C4-2B (cell line): Measurements from ENCODE around the gene TSPAN2.

Source experiments
- ZFX ChIP-seq: fragments of 450-650 bp; IDR thresholded peaks from 2 replicates; pipeline ENCODE4 v1.6.1; 2017
- TF ChIP-seq, protein P1 (sequence below): fragments of 450-650 bp; conservative IDR thresholded peaks from 2 replicates; pipeline ENCODE4 v1.5.1; 2017; ENCODE audit warnings: mild to moderate bottlenecking

DNA sequence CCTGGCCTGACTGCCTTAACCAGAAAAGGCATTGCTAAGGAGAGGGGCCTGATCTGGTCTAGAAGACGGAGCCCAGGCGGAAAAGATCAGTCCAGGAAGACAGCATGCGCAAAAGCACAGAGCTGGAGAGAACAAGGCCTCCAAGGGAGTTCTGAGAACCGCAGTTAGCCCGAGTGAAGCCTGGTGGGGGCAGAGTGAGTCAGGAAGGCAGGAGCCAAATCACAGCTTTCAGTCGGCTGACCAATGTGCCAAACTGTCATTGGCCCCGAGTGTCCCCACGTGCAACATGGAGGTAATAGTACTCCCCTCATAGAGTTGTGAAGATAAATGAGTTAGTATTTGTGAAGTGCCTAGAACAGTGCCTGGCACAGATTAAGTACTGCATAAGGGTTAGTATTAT is 1.2 kb upstream of the TSPAN2 start:
- TF ChIP-seq, protein P1, sequence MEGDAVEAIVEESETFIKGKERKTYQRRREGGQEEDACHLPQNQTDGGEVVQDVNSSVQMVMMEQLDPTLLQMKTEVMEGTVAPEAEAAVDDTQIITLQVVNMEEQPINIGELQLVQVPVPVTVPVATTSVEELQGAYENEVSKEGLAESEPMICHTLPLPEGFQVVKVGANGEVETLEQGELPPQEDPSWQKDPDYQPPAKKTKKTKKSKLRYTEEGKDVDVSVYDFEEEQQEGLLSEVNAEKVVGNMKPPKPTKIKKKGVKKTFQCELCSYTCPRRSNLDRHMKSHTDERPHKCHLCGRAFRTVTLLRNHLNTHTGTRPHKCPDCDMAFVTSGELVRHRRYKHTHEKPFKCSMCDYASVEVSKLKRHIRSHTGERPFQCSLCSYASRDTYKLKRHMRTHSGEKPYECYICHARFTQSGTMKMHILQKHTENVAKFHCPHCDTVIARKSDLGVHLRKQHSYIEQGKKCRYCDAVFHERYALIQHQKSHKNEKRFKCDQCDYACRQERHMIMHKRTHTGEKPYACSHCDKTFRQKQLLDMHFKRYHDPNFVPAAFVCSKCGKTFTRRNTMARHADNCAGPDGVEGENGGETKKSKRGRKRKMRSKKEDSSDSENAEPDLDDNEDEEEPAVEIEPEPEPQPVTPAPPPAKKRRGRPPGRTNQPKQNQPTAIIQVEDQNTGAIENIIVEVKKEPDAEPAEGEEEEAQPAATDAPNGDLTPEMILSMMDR: no peak
- TF ChIP-seq ZFX: no peak
